VCaP (cell line): ENCODE measurements around the gene CCDC88C.

Experiments used
- H3K27ac ChIP-seq: fragments of 450-650 bp; 2 replicates; pipeline ENCODE4 v1.5.1; 2017
- CTCF ChIP-seq: fragments of 450-650 bp; conservative IDR thresholded peaks from 2 replicates; pipeline ENCODE4 v1.5.1; 2017; ENCODE audit warnings: mild to moderate bottlenecking, moderate library complexity

CCDC88C gene

GRCh38 chr14:91333650-91334039 is 84.0 kb downstream of the CCDC88C start:
- TF ChIP-seq CTCF = no peak
- H3K27ac ChIP-seq = no peak overlapping the region

GRCh38 chr14:91332986-91333649 is 84.5 kb downstream of the CCDC88C start:
- no peak for TF ChIP-seq CTCF

GRCh38 chr14:91332171-91332985 is 85.2 kb downstream of the CCDC88C start:
- H3K27ac ChIP-seq = no peak overlapping the region; the same call in 1 of the 2 replicates
- no peak for TF ChIP-seq CTCF

More at GRCh38 chr14:91332986-91333649, 84.5 kb downstream of the CCDC88C start:
- no peak overlapping the region; the same call in 1 of the 2 replicates for H3K27ac ChIP-seq

- no peak overlapping the region for H3K27ac ChIP-seq
Observed at GRCh38 chr14:91331721-91332120, 85.9 kb downstream of the CCDC88C start.

GRCh38 chr14:91330856-91331255 is 86.8 kb downstream of the CCDC88C start:
- H3K27ac ChIP-seq = no peak overlapping the region
- no peak for TF ChIP-seq CTCF

More at GRCh38 chr14:91331721-91332120, 85.9 kb downstream of the CCDC88C start:
- no peak for TF ChIP-seq CTCF

- TF ChIP-seq CTCF = no peak
- no peak overlapping the region for H3K27ac ChIP-seq
Observed at GRCh38 chr14:91330096-91330696, 87.4 kb downstream of the CCDC88C start.

- H3K27ac ChIP-seq = no peak overlapping the region
- TF ChIP-seq CTCF = no peak
Observed at GRCh38 chr14:91329486-91330014, 88.1 kb downstream of the CCDC88C start.
